Stimulated activated CD4-positive, alpha-beta T cell treated with anti-CD3 and anti-CD28 coated beads, Interleukin-4, amount 100 ng/mL, for 1 hour (primary cell): Measurements from ENCODE around the gene MFAP2.
A peak's percentile ranks its signal among the peaks of the same experiment; 100 is the strongest.

ENCODE experiments used
- DNase-seq: peaks from one replicate; pipeline ENCODE4 v3.0.0-alpha.2; 2020

The MFAP2 gene, protein sequence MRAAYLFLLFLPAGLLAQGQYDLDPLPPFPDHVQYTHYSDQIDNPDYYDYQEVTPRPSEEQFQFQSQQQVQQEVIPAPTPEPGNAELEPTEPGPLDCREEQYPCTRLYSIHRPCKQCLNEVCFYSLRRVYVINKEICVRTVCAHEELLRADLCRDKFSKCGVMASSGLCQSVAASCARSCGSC

DNA sequence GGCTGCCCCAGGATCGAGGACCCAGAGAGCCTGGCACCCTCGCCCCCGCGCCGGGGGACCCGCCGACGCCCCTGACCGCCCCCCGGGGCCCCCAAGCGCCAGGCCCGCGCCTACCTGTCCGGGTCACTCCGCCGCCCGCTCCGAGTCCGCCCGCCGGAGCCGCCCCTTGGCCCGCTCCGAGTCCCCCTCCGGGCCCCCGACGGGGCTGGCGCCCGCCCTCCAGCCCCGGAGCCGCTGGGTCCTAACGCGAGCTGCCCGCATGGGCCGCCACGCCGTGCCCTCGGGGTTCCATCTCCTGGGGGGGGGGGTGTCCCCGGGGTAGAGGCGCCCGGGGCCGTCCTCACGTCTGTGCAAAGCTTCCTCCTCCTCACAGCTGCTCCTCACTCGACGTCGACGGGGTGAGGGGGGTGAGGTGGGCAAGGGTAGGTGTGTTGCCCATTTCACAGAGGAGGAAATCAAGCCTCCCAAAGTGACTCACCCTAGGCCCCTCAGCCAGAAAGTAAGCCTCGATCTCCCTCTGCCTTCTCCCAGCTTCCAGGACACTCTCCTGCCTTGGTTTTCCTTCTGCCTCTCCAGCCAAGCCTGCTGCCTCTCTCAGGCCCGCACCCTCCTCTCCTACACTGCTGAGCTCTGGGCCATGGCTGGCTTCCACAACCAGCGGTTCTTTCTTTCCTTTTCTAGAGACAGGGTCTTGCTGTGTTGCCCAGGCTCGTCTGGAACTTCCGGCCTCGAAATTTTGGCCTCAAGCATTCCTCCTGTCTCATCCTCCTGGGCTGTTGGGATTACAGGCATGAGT lies at the start of gene MFAP2:
TSS of gene MFAP2 (minus strand) at position 148 of the 796 bp plus-strand sequence. CDS start 2,347 bp downstream, outside the sequence.
- DNase-seq: peak; percentile 12

GRCh38 chr1:17030206-17030605 lies 49.8 kb upstream of the MFAP2 start:
- DNase-seq: no peak

- no peak for DNase-seq
These were observed 48.3 kb upstream of the MFAP2 start for GRCh38 chr1:17028662-17029188.

DNA sequence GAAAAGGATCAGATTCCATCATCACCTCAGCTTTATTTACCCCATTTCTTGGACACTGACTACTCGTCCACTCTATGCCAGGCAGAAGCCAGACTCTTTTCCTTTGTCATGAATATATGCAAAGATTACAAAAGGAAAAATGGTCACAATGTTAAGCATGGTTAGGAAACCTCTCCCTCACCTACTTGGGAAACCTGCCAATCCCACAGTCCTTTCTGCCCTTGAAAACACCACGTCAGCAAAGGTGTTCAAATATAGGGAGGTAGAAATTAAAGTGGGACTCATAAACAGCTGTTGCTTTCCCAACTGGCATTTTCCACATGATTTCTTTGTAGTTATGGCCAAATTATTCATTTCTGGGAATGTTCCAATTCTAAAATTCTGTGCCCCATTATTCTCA lies 47.5 kb upstream of the MFAP2 start:
- no peak for DNase-seq

DNA sequence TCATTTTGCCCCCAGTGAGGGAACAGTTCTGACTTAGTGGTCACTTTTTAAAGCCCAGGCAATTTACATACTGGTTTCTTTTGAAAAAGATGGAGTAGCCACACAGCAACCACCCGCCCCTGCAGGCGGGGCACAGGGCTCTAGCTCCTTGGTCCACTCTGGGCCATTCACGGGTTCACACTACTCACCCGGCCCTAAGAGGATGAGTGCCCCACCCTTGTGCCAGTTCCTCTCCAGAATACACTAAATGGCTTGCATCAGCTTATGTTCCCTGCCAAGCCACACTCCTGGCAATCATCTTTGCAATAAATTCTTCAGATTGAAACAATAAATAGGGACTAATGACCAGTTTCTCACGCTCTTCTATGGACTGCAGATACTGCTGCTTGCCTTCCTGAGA lies 47.0 kb upstream of the MFAP2 start:
- no peak for DNase-seq

DNA sequence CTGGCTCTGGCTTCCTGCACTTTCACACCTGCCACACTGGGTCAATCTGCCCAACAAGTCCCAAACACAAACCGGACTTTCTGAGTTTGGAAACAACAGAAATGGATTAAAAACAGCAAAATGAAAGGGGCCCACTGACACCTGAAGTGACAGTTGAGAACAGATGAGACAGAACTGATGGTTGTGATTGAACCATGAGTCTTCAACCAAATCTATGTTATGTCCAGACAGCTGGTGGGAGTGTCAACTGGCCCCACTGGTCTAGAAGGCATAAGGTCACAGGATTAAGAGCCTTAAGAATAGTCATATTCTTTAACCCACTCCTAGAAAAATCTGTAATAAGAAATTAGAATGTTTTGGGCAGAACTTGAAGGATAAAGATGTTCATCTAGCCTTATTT lies 44.3 kb upstream of the MFAP2 start:
- no peak for DNase-seq

DNA sequence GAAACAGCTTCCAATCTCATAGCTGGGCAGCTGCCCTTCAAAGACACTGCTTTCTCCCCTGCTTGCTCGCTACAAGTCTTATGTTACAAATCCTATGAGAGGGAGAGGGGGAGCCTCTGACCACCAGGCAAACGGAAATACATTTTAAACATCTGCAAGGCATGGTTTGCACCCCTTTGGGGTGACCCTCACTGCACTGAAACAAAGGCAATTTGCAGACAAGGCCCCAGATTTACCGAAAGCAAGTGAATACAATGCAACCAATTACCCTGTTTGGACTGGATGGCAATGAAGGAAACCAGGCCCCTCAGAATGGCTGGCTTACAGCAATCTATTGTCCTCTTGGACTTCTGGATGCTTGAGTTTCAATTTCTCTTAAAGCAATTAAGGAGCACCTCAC lies 43.2 kb upstream of the MFAP2 start:
- DNase-seq: no peak

DNA sequence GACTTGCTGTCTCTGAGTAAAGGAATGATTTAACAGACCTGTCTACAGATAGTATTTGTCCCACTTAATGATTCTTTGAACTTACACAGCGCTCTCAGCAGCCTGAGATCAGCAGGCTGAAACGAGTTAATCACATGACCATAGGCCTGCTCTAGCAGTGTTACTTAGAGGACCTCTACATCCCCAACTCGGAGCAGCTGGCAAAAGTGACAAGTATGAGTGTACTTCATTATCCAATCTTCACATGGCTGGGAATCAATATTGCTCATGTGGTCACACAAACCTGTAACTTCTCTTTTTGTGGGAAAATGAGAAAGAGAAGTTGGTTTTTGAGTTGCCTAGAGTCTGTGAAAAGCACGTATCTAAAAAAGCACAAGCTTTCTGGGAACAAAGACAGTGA lies 42.7 kb upstream of the MFAP2 start:
- no peak for DNase-seq

DNA sequence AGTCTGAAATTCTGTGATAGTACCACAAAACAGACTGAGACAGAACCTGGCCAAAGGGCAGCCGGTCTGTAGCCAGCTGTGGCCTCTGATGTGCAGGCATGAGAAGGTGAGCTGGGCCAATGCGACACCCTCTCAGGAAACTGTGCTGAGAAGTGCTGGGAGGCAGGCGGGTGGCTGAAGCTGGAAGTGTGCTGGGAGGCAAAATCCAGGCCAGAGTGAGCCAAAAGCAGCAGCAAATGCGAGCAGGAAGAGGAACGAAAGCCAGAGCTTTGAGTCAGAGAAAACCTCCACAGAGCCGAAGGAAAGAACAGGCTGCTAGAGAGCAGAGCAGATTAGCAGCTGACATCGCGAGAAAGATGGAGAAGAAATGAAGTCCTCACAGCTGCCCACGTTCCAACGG lies 41.5 kb upstream of the MFAP2 start:
- no peak for DNase-seq

- no peak for DNase-seq
These were observed 40.1 kb upstream of the MFAP2 start for GRCh38 chr1:17020502-17020901.

DNA sequence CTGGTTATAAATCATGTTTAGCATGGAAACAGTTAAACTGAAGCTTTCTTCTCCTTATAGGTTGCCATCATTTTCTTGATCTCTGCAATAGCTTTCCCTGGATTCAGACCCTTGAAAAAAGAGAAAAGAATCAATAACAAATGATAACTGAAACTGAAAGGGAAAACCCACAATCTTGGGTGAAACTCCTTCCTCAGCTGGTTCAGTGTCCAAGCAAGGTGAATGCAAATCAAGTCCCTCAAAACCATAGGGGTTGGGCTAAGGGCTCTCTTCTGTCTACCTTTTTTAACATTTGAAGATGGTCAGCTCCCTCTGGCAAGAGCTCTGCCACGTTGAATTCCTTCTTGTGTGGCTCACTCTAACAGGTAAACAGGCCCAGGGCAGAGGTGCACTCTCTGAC lies 38.4 kb upstream of the MFAP2 start:
- no peak for DNase-seq

- DNase-seq: no peak
These were observed 37.0 kb upstream of the MFAP2 start for GRCh38 chr1:17017435-17017834.

DNA sequence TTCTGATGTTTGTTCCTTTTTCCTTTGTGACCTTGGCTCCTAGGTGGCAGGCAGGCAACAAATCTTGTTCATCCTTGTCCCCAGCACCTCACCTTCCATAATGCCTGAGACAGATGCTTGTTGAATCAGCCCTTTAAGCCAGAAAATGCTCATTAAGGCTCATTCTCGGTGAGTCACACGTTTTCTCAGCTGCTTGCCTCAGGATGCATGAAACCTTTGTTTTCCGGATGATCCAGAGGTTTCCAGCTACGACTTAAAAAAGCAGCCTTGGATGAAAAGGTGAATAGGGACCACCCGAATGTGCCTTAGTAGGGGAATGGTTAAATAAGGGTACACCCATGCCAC lies 35.9 kb upstream of the MFAP2 start:
- DNase-seq: no peak

- no peak for DNase-seq
These were observed 34.5 kb upstream of the MFAP2 start for GRCh38 chr1:17014671-17015567.

DNA sequence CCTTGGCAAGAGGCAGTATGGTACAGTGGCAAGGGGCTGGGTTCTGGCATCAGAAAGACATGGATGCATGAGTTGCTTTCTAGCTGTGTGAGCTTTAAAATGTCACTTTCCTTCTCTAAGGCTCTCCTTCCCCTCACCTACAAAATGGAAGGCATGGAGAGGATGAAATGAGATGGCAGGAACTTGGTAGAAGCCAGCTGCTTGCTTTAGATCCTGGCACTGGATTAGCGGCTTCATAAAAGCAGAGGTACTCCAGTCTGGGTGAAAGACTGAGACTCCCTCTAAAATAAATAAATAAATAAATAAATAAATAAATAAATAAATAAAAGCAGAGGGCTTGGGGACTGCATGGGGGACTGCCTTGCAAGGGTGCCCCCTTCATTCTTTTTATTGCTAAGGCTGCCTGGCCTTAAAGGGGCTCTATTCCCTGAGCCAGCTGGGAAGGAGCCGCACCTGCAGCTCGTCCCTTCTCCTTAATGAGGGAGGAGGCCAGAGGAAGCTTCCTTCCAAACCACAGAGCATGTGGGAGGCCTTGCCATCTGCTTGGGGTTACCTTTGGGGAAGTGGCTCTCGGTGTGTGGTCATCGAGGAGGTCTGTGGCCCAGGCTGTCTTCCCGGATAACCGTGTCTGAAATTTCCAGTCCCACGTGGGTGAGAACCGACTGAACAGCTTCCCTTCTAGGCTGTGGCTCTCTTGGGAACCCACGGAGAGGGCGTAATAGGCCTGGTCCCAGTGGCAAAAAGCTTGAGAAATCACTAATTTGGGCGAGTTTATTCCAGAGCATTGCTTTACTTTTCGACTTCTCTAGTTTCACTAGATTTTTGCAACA lies 33.3 kb upstream of the MFAP2 start:
- DNase-seq: no peak

- no peak for DNase-seq
These were observed 32.5 kb upstream of the MFAP2 start for GRCh38 chr1:17012775-17013490.

DNA sequence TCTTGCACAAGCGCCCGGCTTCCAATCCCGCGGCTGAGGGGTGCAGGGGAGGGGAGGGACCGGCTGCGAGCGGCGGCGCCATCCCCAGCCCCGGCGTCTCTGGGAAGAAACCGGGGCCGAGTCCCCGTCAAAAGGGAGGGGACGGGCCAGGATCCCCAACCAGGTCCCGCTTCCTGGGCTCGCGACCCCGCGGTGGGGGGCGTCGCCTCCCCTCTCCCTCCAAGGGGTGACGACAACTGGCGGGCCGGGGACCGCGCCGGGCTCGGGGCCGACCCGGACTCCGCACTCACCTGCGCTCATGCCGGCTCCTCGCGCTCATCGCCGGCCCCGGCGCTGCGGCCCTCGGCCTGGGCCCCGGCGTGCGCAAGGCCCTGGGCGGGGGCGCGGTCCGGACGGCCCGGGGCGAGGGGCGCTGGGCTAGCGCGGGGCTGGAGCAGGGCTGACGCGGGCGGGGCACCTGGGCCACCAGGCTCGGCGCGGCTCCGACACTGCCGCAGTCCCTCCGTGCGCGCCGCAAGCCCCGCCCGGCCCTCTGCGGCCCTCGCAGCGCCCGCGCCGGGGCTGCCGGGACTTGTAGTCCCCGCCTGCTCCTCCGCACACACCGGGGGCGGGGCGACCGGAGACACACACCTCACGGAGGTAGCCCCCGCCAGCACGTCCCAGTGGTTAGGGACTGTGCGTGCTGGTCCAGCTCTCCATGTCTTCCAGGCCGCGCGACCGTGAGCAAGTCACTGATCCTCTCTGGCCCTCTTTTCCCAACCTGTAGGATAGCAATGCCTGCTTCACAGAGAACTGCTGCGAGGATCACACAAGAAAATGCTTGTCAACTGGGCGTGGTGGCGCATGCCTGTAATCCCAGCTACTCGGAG lies 31.3 kb upstream of the MFAP2 start, which contains the start of gene ATP13A2:
TSS of gene ATP13A2 (minus strand) at position 490 of the 869 bp plus-strand sequence. CDS start at position 300, 190 bp downstream.
- DNase-seq: peak; percentile 85

- DNase-seq: no peak
These were observed 30.6 kb upstream of the MFAP2 start for GRCh38 chr1:17011092-17011438.

DNA sequence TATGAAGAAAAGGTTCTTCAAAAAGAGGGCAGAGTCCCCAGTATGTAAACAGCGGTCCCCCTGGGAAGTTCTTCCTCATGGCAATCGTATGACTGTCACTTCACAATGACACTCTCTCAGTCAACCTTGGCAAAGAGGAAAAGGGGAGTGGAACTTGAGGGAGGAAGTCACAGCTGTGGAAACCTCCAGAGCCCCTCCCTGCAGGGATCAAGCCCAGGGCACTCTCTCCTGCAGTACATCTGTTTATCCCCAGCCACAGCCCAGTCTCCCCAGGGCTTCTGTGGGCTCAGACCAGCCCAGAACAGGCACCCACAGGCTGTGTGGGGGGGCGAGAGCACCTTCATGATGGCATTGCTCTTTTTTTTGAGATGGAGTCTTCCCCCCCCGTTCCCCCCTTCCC lies 29.3 kb upstream of the MFAP2 start:
- DNase-seq: no peak

GRCh38 chr1:17008208-17008855 lies 27.9 kb upstream of the MFAP2 start:
- no peak for DNase-seq
